Stomach (tissue), 4 donors: Measurements from ENCODE around the gene KLHL29.

Source experiments
- EP300 ChIP-seq: sonication (generic); formaldehyde crosslinking; IDR thresholded peaks from one replicate; pipeline ENCODE4 v1.6.1; 2017; ENCODE audit warnings: antibody characterized with exemption
- POLR2A ChIP-seq, 4 donors: fragments of 450-650 bp; IDR thresholded peaks; one replicate each; pipeline ENCODE4 v1.6.1; 2016; ENCODE audit warnings: antibody characterized with exemption in 4 of 4, control low read depth in 2 of 4, mild to moderate bottlenecking in 1 of 4, moderate library complexity in 1 of 4
- POLR2AphosphoS5 ChIP-seq, 3 donors: sonication (generic); formaldehyde crosslinking; IDR thresholded peaks; one replicate each; pipeline ENCODE4 v1.6.1; 2016; ENCODE audit warnings: antibody characterized with exemption in 3 of 3
- TF ChIP-seq, protein P1 (sequence below), 7 experiments: fragments of 450-650 bp in 4 of 7; fragments of 200-600 bp in 3 of 7; sonication (generic) in 3 of 7; IDR thresholded peaks; one replicate each; pipeline ENCODE4 v1.5.1; 2016 to 2019; ENCODE audit warnings: antibody characterized with exemption in 7 of 7, control low read depth in 2 of 7, mild to moderate bottlenecking in 1 of 7

DNA sequence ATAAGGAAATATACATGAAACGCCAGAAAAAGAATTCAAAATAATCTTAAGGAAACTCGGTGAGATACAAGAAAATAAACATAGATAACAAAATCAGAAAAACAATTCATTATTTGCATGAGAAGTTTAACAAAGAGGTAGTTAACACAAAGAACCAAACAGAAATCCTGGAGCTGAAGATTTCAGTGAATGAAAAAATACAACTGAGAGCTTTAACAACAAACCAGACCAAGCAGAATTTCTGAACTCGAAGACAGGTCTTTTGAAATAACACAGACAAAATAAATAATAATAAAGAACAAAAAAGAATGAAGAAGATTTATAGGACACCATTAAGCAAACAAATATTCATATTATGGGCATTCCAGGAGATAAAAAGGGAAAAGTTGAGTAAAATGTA, 337.3 kb downstream of the KLHL29 start:
- no peak for TF ChIP-seq POLR2AphosphoS5 (IDR thresholded peaks at IDR 0.05)
- no peak for TF ChIP-seq POLR2A (IDR thresholded peaks at IDR 0.05)
- TF ChIP-seq, protein P1, sequence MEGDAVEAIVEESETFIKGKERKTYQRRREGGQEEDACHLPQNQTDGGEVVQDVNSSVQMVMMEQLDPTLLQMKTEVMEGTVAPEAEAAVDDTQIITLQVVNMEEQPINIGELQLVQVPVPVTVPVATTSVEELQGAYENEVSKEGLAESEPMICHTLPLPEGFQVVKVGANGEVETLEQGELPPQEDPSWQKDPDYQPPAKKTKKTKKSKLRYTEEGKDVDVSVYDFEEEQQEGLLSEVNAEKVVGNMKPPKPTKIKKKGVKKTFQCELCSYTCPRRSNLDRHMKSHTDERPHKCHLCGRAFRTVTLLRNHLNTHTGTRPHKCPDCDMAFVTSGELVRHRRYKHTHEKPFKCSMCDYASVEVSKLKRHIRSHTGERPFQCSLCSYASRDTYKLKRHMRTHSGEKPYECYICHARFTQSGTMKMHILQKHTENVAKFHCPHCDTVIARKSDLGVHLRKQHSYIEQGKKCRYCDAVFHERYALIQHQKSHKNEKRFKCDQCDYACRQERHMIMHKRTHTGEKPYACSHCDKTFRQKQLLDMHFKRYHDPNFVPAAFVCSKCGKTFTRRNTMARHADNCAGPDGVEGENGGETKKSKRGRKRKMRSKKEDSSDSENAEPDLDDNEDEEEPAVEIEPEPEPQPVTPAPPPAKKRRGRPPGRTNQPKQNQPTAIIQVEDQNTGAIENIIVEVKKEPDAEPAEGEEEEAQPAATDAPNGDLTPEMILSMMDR (IDR thresholded peaks at IDR 0.05) = no peak
- TF ChIP-seq EP300 = no peak
